HG03571 (cell line): ENCODE data around the gene FECH.
"Not testable (repeated sequence)": the region's sequence is repeated elsewhere in the genome, so short reads cannot be mapped to it uniquely, and the experiment has no call there.

ENCODE experiments used
- ATAC-seq: cut with Tn5 transposase; IDR thresholded peaks from one replicate; pipeline ENCODE4 v1.9.1; 2021; ENCODE audit not compliant: unreplicated experiment

The FECH gene

GRCh38 chr18:57586251-57587049, at the start of gene FECH:
Gene FECH (minus strand): TSS chr18:57586702. CDS start chr18:57586620, 82 bp downstream.
- peak; percentile 90 for ATAC-seq

DNA sequence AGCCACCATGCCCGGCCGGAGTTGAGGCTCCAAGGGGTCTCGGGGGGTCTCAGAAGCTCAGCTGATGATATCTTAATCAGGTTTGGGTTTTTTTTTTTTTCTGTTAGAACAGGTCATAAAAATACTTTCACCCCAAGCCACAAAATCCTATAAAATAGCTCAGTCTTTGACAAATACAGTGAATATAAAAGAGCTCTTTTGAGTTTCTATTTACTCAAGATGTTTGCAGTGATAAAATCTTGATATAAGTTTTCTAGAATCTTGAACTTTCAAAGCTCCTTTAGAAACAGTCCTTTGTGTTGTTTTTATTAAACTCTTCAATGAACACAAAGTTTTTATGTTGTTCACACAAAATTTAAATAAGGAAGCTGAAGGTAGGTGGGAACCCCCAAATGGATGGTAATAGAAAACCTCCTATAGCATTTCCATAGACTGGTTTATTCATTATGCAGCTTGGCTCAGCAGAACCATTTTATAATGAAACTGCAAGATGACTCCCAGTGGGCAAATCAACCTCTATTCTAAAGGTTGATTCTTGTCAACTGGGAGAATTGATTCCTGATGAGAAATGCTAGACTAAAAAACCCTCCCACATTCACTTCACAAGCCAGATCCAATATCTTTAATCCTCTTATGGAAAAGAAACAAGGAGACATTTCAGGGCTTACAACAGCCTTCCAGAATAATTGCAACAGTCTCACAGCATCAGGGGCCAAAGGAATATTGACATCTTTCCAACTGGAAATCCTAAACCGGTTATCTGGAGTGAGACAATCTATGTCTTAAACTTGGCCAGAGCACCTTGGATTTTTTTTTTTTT, 48.7 kb upstream of the FECH start:
- no peak for ATAC-seq

GRCh38 chr18:57631697-57632096, 45.2 kb upstream of the FECH start:
- no peak for ATAC-seq

DNA sequence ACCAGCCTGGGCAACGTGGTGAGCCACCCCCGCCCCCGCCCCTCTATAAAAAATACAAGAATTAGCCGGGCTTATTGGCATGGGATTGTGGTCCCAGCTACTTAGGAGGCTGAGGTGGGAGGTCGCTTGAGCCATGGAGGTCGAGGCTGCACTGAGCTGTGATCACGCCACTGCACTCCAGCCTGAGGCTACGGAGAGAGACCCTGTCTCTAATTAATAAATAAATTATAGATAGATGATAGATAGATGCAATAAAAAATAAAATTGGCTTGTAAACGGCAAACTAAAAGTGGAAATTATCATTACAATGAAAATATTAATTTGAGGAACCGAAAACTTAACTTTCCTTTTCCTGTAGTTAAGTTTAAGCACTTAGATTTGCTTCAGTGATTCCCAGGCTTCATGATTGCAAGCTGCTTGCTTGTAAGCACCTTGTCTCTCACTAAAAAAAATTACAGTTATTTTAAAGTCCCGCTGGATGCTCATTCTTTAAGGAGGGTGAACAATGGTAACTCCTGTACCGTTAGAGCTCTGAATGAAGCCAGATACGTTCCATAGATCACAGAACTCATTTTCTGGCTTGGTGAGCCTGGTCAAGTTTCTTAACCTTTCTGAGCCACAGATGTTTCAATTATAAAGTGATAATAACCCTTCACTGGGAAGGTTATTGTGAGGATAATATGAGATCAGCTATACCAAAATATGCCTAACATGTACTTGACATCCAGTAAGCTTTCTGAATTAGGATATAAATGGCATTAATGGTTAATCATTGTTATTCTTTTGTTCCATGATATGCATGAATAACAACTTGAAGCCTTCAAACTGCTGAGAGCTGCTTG, 44.5 kb upstream of the FECH start:
- ATAC-seq, result peak; percentile 47

- peak; percentile 80 for ATAC-seq
Observed at GRCh38 chr18:57630002-57630753, 43.7 kb upstream of the FECH start.

- ATAC-seq, result no peak
Observed at GRCh38 chr18:57629422-57629821, 42.9 kb upstream of the FECH start.

DNA sequence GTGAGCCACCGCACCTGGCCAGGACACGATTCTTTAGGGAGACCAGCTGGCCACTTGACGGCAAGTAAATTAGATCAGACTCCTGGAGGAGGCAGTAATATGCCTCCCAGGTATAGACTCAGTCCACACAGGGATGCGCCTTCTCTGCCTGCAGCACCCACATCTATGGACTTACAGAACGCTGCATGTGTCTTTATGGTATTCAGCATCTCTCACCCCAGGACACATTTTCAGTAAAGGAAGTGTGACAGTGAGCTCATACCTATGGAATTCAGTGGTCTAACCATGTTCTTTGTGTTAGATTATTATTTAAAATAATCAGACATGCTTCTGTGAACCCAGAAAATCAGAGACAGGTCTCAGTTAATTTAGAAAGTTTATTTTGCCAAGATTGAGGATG, 41.0 kb upstream of the FECH start:
- ATAC-seq, result no peak

DNA sequence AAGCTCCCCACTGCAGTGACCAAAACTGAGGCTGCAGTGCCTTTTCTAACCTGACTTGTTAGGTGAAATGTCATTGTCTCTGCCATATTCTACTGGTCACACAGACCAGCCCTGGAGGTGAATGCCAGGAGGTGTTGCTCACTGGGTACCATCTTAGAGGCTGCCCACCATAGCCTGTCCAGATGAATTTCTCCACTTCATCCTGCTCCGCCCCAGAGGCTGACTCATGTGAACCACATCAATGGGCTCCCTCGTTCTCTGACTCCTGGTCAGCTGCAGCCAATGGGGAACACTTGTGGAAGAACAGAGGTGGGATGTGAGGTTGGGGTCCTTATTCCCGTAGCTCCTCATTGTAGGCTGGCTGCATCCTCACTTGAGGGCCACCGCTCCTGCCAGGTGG, 38.5 kb upstream of the FECH start:
- no peak for ATAC-seq

GRCh38 chr18:57621246-57621604, 34.7 kb upstream of the FECH start:
- ATAC-seq, result peak; percentile 3

- ATAC-seq, result no peak
Observed at GRCh38 chr18:57619876-57620275, 33.4 kb upstream of the FECH start.

DNA sequence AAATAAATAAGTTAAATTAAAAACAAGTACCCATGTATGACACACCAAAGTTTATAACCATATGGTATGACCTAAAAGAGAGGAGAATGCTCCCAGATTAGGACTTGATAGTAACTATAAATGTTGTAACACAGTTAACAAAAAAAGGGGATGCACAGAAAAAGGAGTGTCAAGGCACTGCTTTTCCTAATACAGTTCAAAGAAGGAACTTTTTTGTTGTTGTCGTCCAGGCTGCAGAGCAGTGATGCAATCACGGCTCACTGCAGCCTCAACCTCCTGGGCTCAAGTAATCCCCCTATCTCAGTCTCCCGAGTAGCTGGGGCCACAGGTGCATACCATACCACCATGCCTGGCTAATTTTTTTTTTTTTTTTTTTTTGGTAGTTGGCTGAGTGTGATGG, 32.4 kb upstream of the FECH start:
- no peak for ATAC-seq

- no peak for ATAC-seq
Observed at GRCh38 chr18:57603871-57604270, 17.4 kb upstream of the FECH start.

GRCh38 chr18:57595347-57595746, 8.8 kb upstream of the FECH start:
- no peak for ATAC-seq

DNA sequence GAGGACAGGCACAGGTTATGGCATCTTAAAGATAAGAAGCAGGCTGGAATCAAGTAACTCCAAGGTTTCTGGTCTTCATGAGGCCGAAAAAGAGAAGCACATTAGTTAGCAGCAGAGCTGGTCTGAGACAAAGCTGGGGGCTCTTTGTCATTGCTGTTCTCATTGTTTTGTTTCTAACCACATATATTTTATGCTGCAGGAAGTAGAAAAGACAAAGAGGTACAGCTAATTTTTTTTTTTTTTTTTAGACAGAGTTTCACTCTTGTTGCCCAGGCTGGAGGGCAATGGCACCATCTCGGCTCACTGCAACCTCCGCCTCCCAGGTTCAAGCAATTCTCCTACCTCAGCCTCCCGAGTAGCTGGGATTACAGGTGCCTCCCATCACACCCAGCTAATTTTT, 6.2 kb upstream of the FECH start:
- not testable (repeated sequence) for ATAC-seq

DNA sequence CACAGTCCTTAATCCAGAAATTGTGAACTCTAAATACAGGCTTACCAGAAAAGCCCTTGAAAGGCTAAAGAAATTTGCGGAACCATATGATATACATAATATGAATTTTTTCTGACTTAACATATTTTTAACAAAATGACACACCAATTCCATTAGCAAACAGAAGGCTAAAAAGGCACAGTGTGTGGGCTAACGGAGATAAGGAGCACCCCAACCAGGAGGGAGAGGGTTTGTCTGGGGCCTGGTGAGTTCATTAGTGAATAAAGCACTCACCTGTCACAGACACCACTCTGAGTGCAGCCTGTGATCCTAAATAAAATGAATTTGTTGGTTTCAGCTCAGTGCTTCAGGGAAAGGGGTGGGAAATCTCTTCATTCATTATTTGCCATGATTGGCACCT, 2.7 kb upstream of the FECH start:
- no peak for ATAC-seq

DNA sequence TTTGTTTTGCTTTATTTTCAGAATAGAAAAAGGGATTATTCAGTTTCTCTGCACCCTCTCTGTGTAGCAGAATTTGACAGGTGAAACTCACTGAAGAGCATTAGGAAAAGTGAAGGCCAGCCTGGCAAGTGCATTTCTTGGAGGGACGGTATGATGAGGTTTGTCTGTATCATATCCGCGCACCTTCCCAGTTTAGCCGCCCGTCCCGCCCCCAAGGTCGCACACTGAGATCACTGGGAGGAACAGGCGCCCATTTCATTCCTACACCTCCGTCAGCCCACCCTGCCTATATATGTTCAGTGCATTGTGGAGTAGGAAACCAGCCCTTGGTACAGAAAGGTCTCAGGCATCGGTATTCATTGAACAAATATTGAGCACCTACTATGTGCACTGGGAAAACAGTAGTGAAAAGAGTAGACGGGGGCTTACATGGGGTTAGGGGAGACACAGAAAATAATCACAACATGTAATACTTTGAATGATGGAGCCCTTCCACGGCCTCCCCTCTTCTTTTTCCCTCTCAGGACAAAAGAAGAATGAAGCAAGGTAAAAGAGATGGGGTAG, 678 bp upstream of the FECH start:
- ATAC-seq, result no peak

DNA sequence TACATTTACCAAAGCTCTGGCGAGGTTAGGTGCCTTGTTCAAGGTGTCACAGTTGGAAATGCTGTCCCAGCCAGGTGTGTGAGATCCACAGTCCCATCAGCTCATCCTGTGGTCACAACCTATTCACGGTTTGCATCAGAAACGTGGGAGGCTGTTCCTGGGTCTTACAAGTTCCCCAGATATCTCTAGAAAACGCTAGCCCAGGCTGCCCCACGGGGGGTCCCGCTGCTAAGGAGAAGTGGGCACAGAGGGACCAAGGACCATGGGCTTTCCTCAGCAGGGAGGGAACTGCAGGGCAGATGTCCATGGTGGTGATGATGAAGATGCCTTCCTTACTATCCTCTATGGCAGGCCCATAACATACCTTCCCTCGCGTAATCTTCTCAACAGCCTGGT, 649 bp downstream of the FECH start:
- peak; percentile 2 for ATAC-seq

GRCh38 chr18:57585421-57585820, 1.1 kb downstream of the FECH start:
- ATAC-seq, result no peak

DNA sequence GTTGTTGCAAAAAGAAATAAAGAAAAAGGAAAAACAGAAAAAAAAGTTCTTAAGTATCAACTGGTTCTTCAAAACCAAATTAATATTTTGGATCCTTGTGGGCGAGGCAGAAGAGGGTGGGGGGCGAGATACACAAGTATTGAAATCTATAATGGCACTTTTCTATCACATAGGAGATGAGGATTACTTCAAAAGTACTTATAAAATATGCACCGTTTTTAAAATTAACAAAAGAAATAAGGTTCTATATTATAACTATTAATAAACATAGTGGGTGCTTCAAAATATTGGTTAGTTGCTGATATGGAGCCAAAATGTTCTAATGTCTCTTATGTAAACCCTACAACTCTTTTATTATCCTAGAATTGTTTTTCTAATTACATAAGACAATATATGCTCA, 2.1 kb downstream of the FECH start:
- no peak for ATAC-seq

GRCh38 chr18:57583297-57583835, 3.1 kb downstream of the FECH start:
- ATAC-seq, result no peak
